GM10266 (cell line): ENCODE results near the gene NELL1.

Source experiments
- DNase-seq: peaks from one replicate; pipeline ENCODE4 v3.0.0; 2012; ENCODE audit errors: extremely low spot score
- CTCF ChIP-seq: IDR thresholded peaks from 2 replicates; pipeline ENCODE4 v1.5.1; 2012; ENCODE audit warnings: mild to moderate bottlenecking, low read depth; ENCODE audit not compliant: control insufficient read depth, insufficient read depth; ENCODE audit errors: missing control alignments

Gene NELL1

GRCh38 chr11:21037850-21038249 lies 368.5 kb downstream of the NELL1 start:
- TF ChIP-seq CTCF: no peak
- DNase-seq: no peak

- TF ChIP-seq CTCF: no peak
These were observed 369.4 kb downstream of the NELL1 start for GRCh38 chr11:21038801-21039200.

GRCh38 chr11:21040630-21041029 lies 371.2 kb downstream of the NELL1 start:
- TF ChIP-seq CTCF: no peak
- no peak for DNase-seq

More at GRCh38 chr11:21038801-21039200, 369.4 kb downstream of the NELL1 start:
- no peak for DNase-seq

GRCh38 chr11:21048626-21049025 lies 379.2 kb downstream of the NELL1 start:
- TF ChIP-seq CTCF: no peak
- no peak for DNase-seq

- TF ChIP-seq CTCF: no peak
- no peak for DNase-seq
These were observed 384.1 kb downstream of the NELL1 start for GRCh38 chr11:21053466-21053865.

- no peak for DNase-seq
- no peak for TF ChIP-seq CTCF
These were observed 387.3 kb downstream of the NELL1 start for GRCh38 chr11:21056644-21057043.

GRCh38 chr11:21059879-21060278 lies 390.5 kb downstream of the NELL1 start:
- TF ChIP-seq CTCF: no peak
- no peak for DNase-seq
